HCT116 (cell line): Measurements from ENCODE around the gene DOCK3. TPM values are rescaled to one million over a fixed set of nuclear protein-coding genes. Genes with fewer than 3 reads are reported as not detected.

ENCODE experiments used
- ATAC-seq: fragments of 200-7000 bp; cut with Tn5 transposase; 2 replicates; pipeline ENCODE4 v1.9.1; 2020; ENCODE audit warnings: mild to moderate bottlenecking, moderate library complexity
- BruUV-seq: library from RNA; stranded (reverse); fragments of 400-500 nt; replicated peaks from 2 replicates; lab custom pipeline; 2021; lab: Mats Ljungman, UMichigan
- CTCF ChIA-PET: fragments of 300-600 bp; sonication (Branson Sonifier 250); formaldehyde crosslinking; loops from one replicate; lab custom pipeline; 2021; ENCODE audit warnings: antibody characterized with exemption; lab: Charles Lee
- POLR2A ChIA-PET: fragments of 300-600, 350-600 bp; sonication (Branson Sonifier 250); formaldehyde crosslinking; loops from one replicate; lab custom pipeline; 2021; ENCODE audit warnings: antibody characterized with exemption; lab: Charles Lee
- RAD21 ChIA-PET, 2 experiments: fragments of 300-600 bp; sonication (Branson Sonifier 250); formaldehyde crosslinking; loops; one replicate each; lab custom pipeline; 2023; ENCODE audit warnings: low total read pairs in 2 of 2; ENCODE audit not compliant: uncharacterized antibody in 2 of 2, unreplicated experiment in 2 of 2, low non-redundant PET in 1 of 2; lab: Charles Lee
- DNase-seq: peaks from one replicate; pipeline ENCODE4 v3.0.0-alpha.2; 2010; ENCODE audit warnings: low read depth, low spot score
- H2AFZ ChIP-seq: fragments of 200-600 bp; shearing (Covaris generic), sonication (generic); 2 replicates; pipeline ENCODE4 v1.6.1; 2017; ENCODE audit warnings: low read depth, mixed run types, mixed read lengths, antibody characterized with exemption, low read length; ENCODE audit not compliant: poor library complexity, severe bottlenecking
- H3K27ac ChIP-seq: 2 replicates; pipeline ENCODE4 v1.5.1; 2012; ENCODE audit warnings: low read depth, low read length
- H3K27me3 ChIP-seq: fragments of 200-600 bp; sonication (generic); 2 replicates; pipeline ENCODE4 v1.6.1; 2016; ENCODE audit warnings: mixed run types, low read length, mixed read lengths; ENCODE audit not compliant: insufficient read depth
- H3K36me3 ChIP-seq, 2 experiments: fragments of 200-500 bp in 1 of 2; fragments of 200-600 bp in 1 of 2; sonication (Bioruptor generic) in 1 of 2; sonication (generic) in 1 of 2; 2 replicates each; pipeline versions ENCODE4 v1.5.1 to v1.6.1; 2014 to 2016; ENCODE audit warnings: low read length in 2 of 2, inconsistent platforms in 1 of 2, mixed read lengths in 1 of 2, mixed run types in 1 of 2; ENCODE audit not compliant: insufficient read depth in 2 of 2, control insufficient read depth in 1 of 2
- H3K4me1 ChIP-seq, 2 experiments: fragments of 200-600 bp in 1 of 2; sonication (generic) in 1 of 2; 2 replicates each; pipeline versions ENCODE4 v1.5.1 to v1.6.1; 2012 to 2017; ENCODE audit warnings: low read length in 2 of 2, inconsistent platforms in 1 of 2, mild to moderate bottlenecking in 1 of 2, mixed read lengths in 1 of 2, mixed run types in 1 of 2, moderate library complexity in 1 of 2; ENCODE audit not compliant: insufficient read depth in 2 of 2, control insufficient read depth in 1 of 2
- H3K4me2 ChIP-seq: fragments of 200-600 bp; sonication (generic); 2 replicates; pipeline ENCODE4 v1.6.1; 2017; ENCODE audit warnings: mixed run types, low read length, mixed read lengths
- H3K4me3 ChIP-seq, 2 experiments: fragments of 200-600 bp in 1 of 2; sonication (generic) in 1 of 2; replicated peaks in 1 of 2; 2 replicates each; pipeline ENCODE4 v1.5.1; 2011 to 2016; ENCODE audit warnings: low read length in 2 of 2, control low read depth in 1 of 2, low read depth in 1 of 2, mild to moderate bottlenecking in 1 of 2, mixed read lengths in 1 of 2, mixed run types in 1 of 2
- H3K79me2 ChIP-seq: fragments of 200-600 bp; sonication (generic); 2 replicates; pipeline ENCODE4 v1.6.1; 2017; ENCODE audit warnings: mild to moderate bottlenecking, mixed run types, low read length, moderate library complexity, mixed read lengths; ENCODE audit not compliant: insufficient read depth
- H3K9ac ChIP-seq: fragments of 200-600 bp; sonication (generic); 2 replicates; pipeline ENCODE4 v1.6.1; 2016; ENCODE audit warnings: low read length, mixed read lengths
- H3K9me2 ChIP-seq: fragments of 200-600 bp; sonication (generic), shearing (Covaris generic); 2 replicates; pipeline ENCODE4 v1.6.1; 2017; ENCODE audit warnings: mixed run types, mild to moderate bottlenecking, moderate library complexity; ENCODE audit not compliant: insufficient read depth
- H3K9me3 ChIP-seq, 2 experiments: fragments of 200-500 bp in 1 of 2; fragments of 200-600 bp in 1 of 2; sonication (Bioruptor generic) in 1 of 2; sonication (generic) in 1 of 2; 2 replicates each; pipeline ENCODE4 v1.6.1; 2014 to 2017; ENCODE audit warnings: low read length in 2 of 2, mixed read lengths in 2 of 2, inconsistent platforms in 1 of 2, low read depth in 1 of 2, mild to moderate bottlenecking in 1 of 2, mixed run types in 1 of 2, moderate library complexity in 1 of 2; ENCODE audit not compliant: control insufficient read depth in 1 of 2, insufficient read depth in 1 of 2
- H4K20me1 ChIP-seq: fragments of 200-600 bp; sonication (generic), shearing (Covaris generic); 2 replicates; pipeline ENCODE4 v1.6.1; 2017; ENCODE audit warnings: mixed run types, mild to moderate bottlenecking, moderate library complexity; ENCODE audit not compliant: insufficient read depth
- CBX3 ChIP-seq: IDR thresholded peaks from 2 replicates; pipeline ENCODE4 v1.6.1; 2012; ENCODE audit warnings: low read depth
- CTCF ChIP-seq, 3 experiments: fragments of 200-600 bp in 1 of 3; sonication (generic) in 1 of 3; IDR thresholded peaks in 2 of 3; conservative IDR thresholded peaks in 1 of 3; 2 replicates each; pipeline ENCODE4 v1.5.1; 2012 to 2017; ENCODE audit warnings: low read depth in 2 of 3, low read length in 2 of 3, antibody characterized with exemption in 1 of 3, borderline replicate concordance in 1 of 3, control low read depth in 1 of 3, mild to moderate bottlenecking in 1 of 3, mixed read lengths in 1 of 3, mixed run types in 1 of 3, moderate library complexity in 1 of 3; ENCODE audit not compliant: insufficient read depth in 1 of 3
- EGR1 ChIP-seq: IDR thresholded peaks from 2 replicates; pipeline ENCODE4 v1.6.1; 2012; ENCODE audit warnings: low read depth
- EZH2 ChIP-seq: fragments of 200-600 bp; sonication (generic); IDR thresholded peaks from 2 replicates; pipeline ENCODE4 v1.6.1; 2017; ENCODE audit warnings: antibody characterized with exemption, mixed run types
- EZH2phosphoT487 ChIP-seq: fragments of 200-600 bp; IDR thresholded peaks from 2 replicates; pipeline ENCODE4 v1.6.1; 2018; ENCODE audit warnings: antibody characterized with exemption, borderline replicate concordance
- FOSL1 ChIP-seq: IDR thresholded peaks from 2 replicates; pipeline ENCODE4 v1.6.1; 2012; ENCODE audit warnings: low read depth
- MAX ChIP-seq: IDR thresholded peaks from 2 replicates; pipeline ENCODE4 v1.6.1; 2012
- POLR2AphosphoS5 ChIP-seq: IDR thresholded peaks from 2 replicates; pipeline ENCODE4 v1.6.1; 2011; ENCODE audit warnings: mild to moderate bottlenecking, low read depth, low read length, moderate library complexity
- REST ChIP-seq: IDR thresholded peaks from 2 replicates; pipeline ENCODE4 v1.6.1; 2012; ENCODE audit warnings: low read depth
- SIN3A ChIP-seq: IDR thresholded peaks from 2 replicates; pipeline ENCODE4 v1.6.1; 2012; ENCODE audit warnings: low read depth
- SRF ChIP-seq: IDR thresholded peaks from 2 replicates; pipeline ENCODE4 v1.6.1; 2012; ENCODE audit warnings: low read depth
- ZBTB33 ChIP-seq: IDR thresholded peaks from 2 replicates; pipeline ENCODE4 v1.6.1; 2011; ENCODE audit warnings: mild to moderate bottlenecking, low read length, moderate library complexity; ENCODE audit not compliant: insufficient replicate concordance; ENCODE audit errors: extremely low read depth
- ZFX ChIP-seq: fragments of 450-650 bp; IDR thresholded peaks from 2 replicates; pipeline ENCODE4 v1.6.1; 2017
- ZNF274 ChIP-seq: fragments of 200-500 bp; sonication (Bioruptor generic); IDR thresholded peaks from 2 replicates; pipeline ENCODE4 v1.6.1; 2014; ENCODE audit warnings: mild to moderate bottlenecking, low read depth, low read length, inconsistent platforms
- intact Hi-C: fragments of 100-400 bp; cut with micrococcal nuclease; formaldehyde crosslinking; loops from 2 replicates; pipeline ENCODE4 v1.10.0; 2022
- total RNA-seq: library from RNA; stranded (reverse); gene quantifications from one replicate; pipeline ENCODE4 v1.2.1, GENCODE V29; 2021; ENCODE audit not compliant: unreplicated experiment

DOCK3 gene
- total RNA-seq, 1 experiment from 2014 or later = 4.2 TPM

- no peak for DNase-seq
- no peaks in the 10 kb centered on the region for H3K27me3 ChIP-seq
- BruUV-seq = no TSS peak
- TF ChIP-seq EGR1 (no peak), CTCF (IDR thresholded peaks at IDR 0.05 in 2 of 3, conservative IDR thresholded peaks at IDR 0.05 in 1 of 3; ENCODE audit: borderline replicate concordance in 1 of 3, insufficient read depth in 1 of 3, low read depth in 2 of 3, low read length in 2 of 3) (no peak), EZH2phosphoT487 (no peak), ZNF274 (no peak), SIN3A (no peak), MAX (no peak), EZH2 (no peak), POLR2AphosphoS5 (no peak), SRF (no peak), FOSL1 (no peak), ZFX (no peak), CBX3 (no peak), ZBTB33 (no peak), REST (no peak)
- no peaks in the 10 kb centered on the region for H3K9me3 ChIP-seq
- ChIA-PET CTCF (interaction anchor here (1.1 kb wide), 1 partner anchor 17 kb away, joined by 4 read pairs; no protein-coding TSS in a partner anchor), RAD21 (interaction anchor here in 1 of 2 experiments (0.9 kb wide), 1 partner anchor 16 kb away, joined by 3 read pairs; no protein-coding TSS in a partner anchor), POLR2A (no interaction called here)
- intact Hi-C loops = no loop called here
- no peak overlapping the region for H3K4me2 ChIP-seq
- H3K9me2 ChIP-seq = no peaks in the 10 kb centered on the region
- peaks cover 2% of the 10 kb centered on the region; the same call in 1 of the 2 replicates for H3K79me2 ChIP-seq
- no peak for ATAC-seq
- peaks cover 4 to 38% of the 10 kb centered on the region in 2 experiments; a peak in 3 of 4 replicates for H3K36me3 ChIP-seq
- peaks cover 0 to under 1% of the 10 kb centered on the region in 2 experiments; a peak in 2 of 4 replicates for H3K4me1 ChIP-seq
- no peak overlapping the region for H3K4me3 ChIP-seq
- H4K20me1 ChIP-seq = no peaks in the 10 kb centered on the region
- no peak overlapping the region for H3K27ac ChIP-seq
- no peak overlapping the region for H3K9ac ChIP-seq
- no peak overlapping the region for H2AFZ ChIP-seq
Observed at GRCh38 chr3:50644561-50644960, 30.2 kb upstream of the DOCK3 start.
